HepG2 (cell line): ENCODE data around the gene ZNF530. TPM values are rescaled to one million over a fixed set of nuclear protein-coding genes. Genes with fewer than 3 reads are reported as not detected.

Experiments
- CCDC6 ChIP-seq: sonication (generic); formaldehyde crosslinking; IDR thresholded peaks from 2 replicates; pipeline ENCODE4 v1.8.1; 2022; ENCODE audit warnings: mild to moderate bottlenecking, missing genetic modification reagents, moderate library complexity
- HDAC6 ChIP-seq: fragments of 200-600 bp; sonication (generic); IDR thresholded peaks from 2 replicates; pipeline ENCODE4 v1.7.0; 2017; ENCODE audit warnings: mild to moderate bottlenecking, antibody characterized with exemption, low read length, low read depth
- SIN3B ChIP-seq: fragments of 150-350 bp; IDR thresholded peaks from 2 replicates; pipeline ENCODE4 v1.6.1; 2014; ENCODE audit warnings: low read length
- SIX1 ChIP-seq: sonication (generic); formaldehyde crosslinking; IDR thresholded peaks from 2 replicates; pipeline ENCODE4 v1.4.0; 2020; ENCODE audit warnings: missing genetic modification reagents, borderline replicate concordance
- SMARCC2 ChIP-seq: fragments of 450-650 bp; IDR thresholded peaks from 2 replicates; pipeline ENCODE4 v1.6.1; 2017; ENCODE audit warnings: antibody characterized with exemption, mild to moderate bottlenecking
- TOPORS ChIP-seq: sonication (generic); formaldehyde crosslinking; IDR thresholded peaks from 2 replicates; pipeline ENCODE4 v1.8.0; 2023; ENCODE audit warnings: mild to moderate bottlenecking, missing genetic modification reagents
- TP53 ChIP-seq: sonication (generic); formaldehyde crosslinking; conservative IDR thresholded peaks from 2 replicates; pipeline ENCODE4 v1.4.0; 2020; ENCODE audit warnings: missing genetic modification reagents
- ZFP90 ChIP-seq: sonication (generic); formaldehyde crosslinking; IDR thresholded peaks from 2 replicates; pipeline ENCODE4 v1.8.0; 2022; ENCODE audit warnings: missing genetic modification reagents, mild to moderate bottlenecking, inconsistent platforms, borderline replicate concordance
- ZNF138 ChIP-seq: sonication (generic); formaldehyde crosslinking; IDR thresholded peaks from 2 replicates; pipeline ENCODE4 v1.5.0; 2020; ENCODE audit warnings: mild to moderate bottlenecking, low read depth, missing genetic modification reagents
- ZNF383 ChIP-seq: sonication (generic); formaldehyde crosslinking; IDR thresholded peaks from 2 replicates; pipeline ENCODE4 v1.4.0; 2020; ENCODE audit warnings: missing genetic modification reagents, mild to moderate bottlenecking, borderline replicate concordance
- ZNF501 ChIP-seq: sonication (generic); formaldehyde crosslinking; IDR thresholded peaks from 2 replicates; pipeline ENCODE4 v1.5.1; 2020; ENCODE audit warnings: mild to moderate bottlenecking, moderate library complexity, missing genetic modification reagents
- ZNF598 ChIP-seq: sonication (generic); formaldehyde crosslinking; IDR thresholded peaks from 2 replicates; pipeline ENCODE4 v1.5.1; 2020; ENCODE audit warnings: mild to moderate bottlenecking, missing genetic modification reagents, borderline replicate concordance
- ZNF614 ChIP-seq: IDR thresholded peaks from 2 replicates; pipeline ENCODE4 v1.6.1; 2018; ENCODE audit warnings: missing biosample characterization, missing genetic modification reagents, inconsistent platforms, borderline replicate concordance
- ZNF720 ChIP-seq: sonication (generic); formaldehyde crosslinking; IDR thresholded peaks from 2 replicates; pipeline ENCODE4 v1.4.0; 2020; ENCODE audit warnings: missing genetic modification reagents
- ZNF777 ChIP-seq: sonication (generic); formaldehyde crosslinking; IDR thresholded peaks from 2 replicates; pipeline ENCODE4 v1.4.0; 2020; ENCODE audit warnings: missing genetic modification reagents
- ZNF816 ChIP-seq: sonication (generic); formaldehyde crosslinking; IDR thresholded peaks from 2 replicates; pipeline ENCODE4 v1.8.0; 2022; ENCODE audit warnings: missing genetic modification reagents, mild to moderate bottlenecking, borderline replicate concordance
- ZNF883 ChIP-seq: sonication (generic); formaldehyde crosslinking; IDR thresholded peaks from 2 replicates; pipeline ENCODE4 v1.5.1; 2020; ENCODE audit warnings: mild to moderate bottlenecking, missing genetic modification reagents; ENCODE audit errors: not compliant biosample characterization
- polyA plus RNA-seq, 8 experiments: library from polyadenylated mRNA; depleted of rRNA in 3 of 8; stranded (reverse) in 7 of 8; unstranded in 1 of 8; fragments of >200 nt; fragmentation: Illumina TruSeq in 4 of 8; extraction: Trizol in 4 of 8; gene quantifications; 2 replicates each; pipeline versions ENCODE4 v1.2.1 to v1.2.3, GENCODE V29; 2011 to 2016; ENCODE audit warnings: low read depth in 4 of 8, missing spikeins in 1 of 8, mixed read lengths in 1 of 8; ENCODE audit not compliant: insufficient read depth in 1 of 8
- total RNA-seq, 5 experiments: library from RNA; depleted of rRNA; stranded (reverse); fragments of >200 nt; fragmentation: Illumina TruSeq; extraction: Trizol; gene quantifications; 2 replicates each; pipeline ENCODE4 v1.2.3, GENCODE V29; 2016; ENCODE audit warnings: low read depth in 1 of 5
- TF ChIP-seq, protein P1 (sequence below): sonication (generic); formaldehyde crosslinking; IDR thresholded peaks from 2 replicates; pipeline ENCODE4 v1.4.0; 2020; ENCODE audit warnings: missing genetic modification reagents
- TF ChIP-seq, protein P2 (sequence below): sonication (generic); formaldehyde crosslinking; IDR thresholded peaks from 2 replicates; pipeline ENCODE4 v1.4.0; 2020; ENCODE audit warnings: mild to moderate bottlenecking, missing genetic modification reagents
- TF ChIP-seq, protein P3 (sequence below): IDR thresholded peaks from 2 replicates; pipeline ENCODE4 v1.6.1; 2016; ENCODE audit warnings: mild to moderate bottlenecking, missing biosample characterization, missing genetic modification reagents
- TF ChIP-seq, protein P4 (sequence below): sonication (generic); formaldehyde crosslinking; IDR thresholded peaks from 2 replicates; pipeline ENCODE4 v1.4.0; 2020; ENCODE audit warnings: low read depth, mild to moderate bottlenecking, missing genetic modification reagents
- TF ChIP-seq, protein P5 (sequence below): sonication (generic); formaldehyde crosslinking; IDR thresholded peaks from 2 replicates; pipeline ENCODE4 v1.4.0; 2020; ENCODE audit warnings: mild to moderate bottlenecking, missing genetic modification reagents, borderline replicate concordance

Gene ZNF530
- total and polyA plus RNA-seq, 2 of the 13 experiments (the other 11 are each of a cell fraction or from before 2014, with no cell fraction given), result 1.1 to 7.8 TPM

DNA sequence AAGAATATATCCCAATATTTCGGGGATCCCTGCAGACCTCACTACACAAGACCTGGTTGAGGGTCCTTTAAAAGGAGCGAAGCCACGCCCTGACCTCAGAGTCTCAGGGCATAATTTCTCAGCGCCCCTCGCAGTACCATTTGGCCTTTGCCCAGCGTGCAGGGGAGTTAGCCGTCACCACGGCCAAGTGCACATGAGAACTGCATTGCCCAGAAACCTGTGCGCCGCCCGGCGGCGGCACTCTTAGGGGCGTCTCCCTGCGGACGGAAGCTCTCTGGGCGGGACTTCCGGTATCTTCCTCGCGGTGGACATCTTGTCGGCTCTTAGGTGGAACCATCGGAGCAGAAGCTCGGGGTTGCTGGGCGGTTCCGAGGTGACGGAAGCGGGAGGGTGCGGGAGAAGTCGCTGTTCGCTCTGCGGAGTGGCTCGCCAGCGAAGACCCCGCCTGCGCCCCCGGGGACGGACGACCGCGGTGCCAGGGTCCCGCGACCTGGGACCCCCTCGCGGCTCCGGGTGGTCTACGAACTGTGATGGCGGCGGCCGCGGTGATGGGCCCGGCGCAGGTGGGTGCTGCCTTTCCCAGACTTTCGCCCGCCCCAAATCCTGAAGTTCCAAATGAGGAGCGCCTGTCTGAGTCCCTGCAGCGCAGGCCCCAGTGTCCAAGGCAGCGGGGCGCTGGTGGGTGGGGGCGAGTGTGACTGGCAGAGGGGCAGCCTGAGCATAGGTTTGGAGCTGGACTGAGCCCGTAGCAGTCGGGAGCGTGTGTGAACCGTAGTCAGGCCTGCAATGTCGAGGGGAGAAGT lies 14.5 kb downstream of the ZNF530 start, which contains the start of gene ZNF134 (continued):
- TF ChIP-seq TOPORS (peak; percentile 73), ZNF816 (CRISPR knock-in tag) (peak; percentile 48; the same call in 1 of the 2 replicates), SIN3B (peak; percentile 40; the same call in 1 of the 2 replicates), ZNF883 (CRISPR knock-in tag) (peak; percentile 42), ZNF598 (CRISPR knock-in tag) (peak; percentile 89), ZNF614 (CRISPR knock-in tag) (no peak; the same call in 1 of the 2 replicates), ZNF383 (0 out of 2 replicates have a peak, but pooled peaks have one; percentile 45), SMARCC2 (no peak), ZNF501 (CRISPR knock-in tag) (peak; percentile 85), ZNF138 (CRISPR knock-in tag) (peak; percentile 90; the same call in 1 of the 2 replicates), TP53 (CRISPR knock-in tag) (0 out of 2 replicates have a peak, but pooled peaks have one; percentile 26), HDAC6 (no peak), ZFP90 (CRISPR knock-in tag) (peak; percentile 82; the same call in 1 of the 2 replicates), CCDC6 (no peak), SIX1 (no peak), ZNF777 (peak; percentile 50; the same call in 1 of the 2 replicates), ZNF720 (CRISPR knock-in tag) (no peak)
- TF ChIP-seq, protein P1, sequence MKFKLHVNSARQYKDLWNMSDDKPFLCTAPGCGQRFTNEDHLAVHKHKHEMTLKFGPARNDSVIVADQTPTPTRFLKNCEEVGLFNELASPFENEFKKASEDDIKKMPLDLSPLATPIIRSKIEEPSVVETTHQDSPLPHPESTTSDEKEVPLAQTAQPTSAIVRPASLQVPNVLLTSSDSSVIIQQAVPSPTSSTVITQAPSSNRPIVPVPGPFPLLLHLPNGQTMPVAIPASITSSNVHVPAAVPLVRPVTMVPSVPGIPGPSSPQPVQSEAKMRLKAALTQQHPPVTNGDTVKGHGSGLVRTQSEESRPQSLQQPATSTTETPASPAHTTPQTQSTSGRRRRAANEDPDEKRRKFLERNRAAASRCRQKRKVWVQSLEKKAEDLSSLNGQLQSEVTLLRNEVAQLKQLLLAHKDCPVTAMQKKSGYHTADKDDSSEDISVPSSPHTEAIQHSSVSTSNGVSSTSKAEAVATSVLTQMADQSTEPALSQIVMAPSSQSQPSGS (CRISPR knock-in tag), result peak; percentile 21; the same call in 1 of the 2 replicates
- TF ChIP-seq, protein P2, sequence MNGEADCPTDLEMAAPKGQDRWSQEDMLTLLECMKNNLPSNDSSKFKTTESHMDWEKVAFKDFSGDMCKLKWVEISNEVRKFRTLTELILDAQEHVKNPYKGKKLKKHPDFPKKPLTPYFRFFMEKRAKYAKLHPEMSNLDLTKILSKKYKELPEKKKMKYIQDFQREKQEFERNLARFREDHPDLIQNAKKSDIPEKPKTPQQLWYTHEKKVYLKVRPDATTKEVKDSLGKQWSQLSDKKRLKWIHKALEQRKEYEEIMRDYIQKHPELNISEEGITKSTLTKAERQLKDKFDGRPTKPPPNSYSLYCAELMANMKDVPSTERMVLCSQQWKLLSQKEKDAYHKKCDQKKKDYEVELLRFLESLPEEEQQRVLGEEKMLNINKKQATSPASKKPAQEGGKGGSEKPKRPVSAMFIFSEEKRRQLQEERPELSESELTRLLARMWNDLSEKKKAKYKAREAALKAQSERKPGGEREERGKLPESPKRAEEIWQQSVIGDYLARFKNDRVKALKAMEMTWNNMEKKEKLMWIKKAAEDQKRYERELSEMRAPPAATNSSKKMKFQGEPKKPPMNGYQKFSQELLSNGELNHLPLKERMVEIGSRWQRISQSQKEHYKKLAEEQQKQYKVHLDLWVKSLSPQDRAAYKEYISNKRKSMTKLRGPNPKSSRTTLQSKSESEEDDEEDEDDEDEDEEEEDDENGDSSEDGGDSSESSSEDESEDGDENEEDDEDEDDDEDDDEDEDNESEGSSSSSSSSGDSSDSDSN (CRISPR knock-in tag), result peak; percentile 63
- TF ChIP-seq, protein P3, sequence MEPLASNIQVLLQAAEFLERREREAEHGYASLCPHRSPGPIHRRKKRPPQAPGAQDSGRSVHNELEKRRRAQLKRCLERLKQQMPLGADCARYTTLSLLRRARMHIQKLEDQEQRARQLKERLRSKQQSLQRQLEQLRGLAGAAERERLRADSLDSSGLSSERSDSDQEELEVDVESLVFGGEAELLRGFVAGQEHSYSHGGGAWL (CRISPR knock-in tag), result peak; percentile 63
- TF ChIP-seq, protein P4, sequence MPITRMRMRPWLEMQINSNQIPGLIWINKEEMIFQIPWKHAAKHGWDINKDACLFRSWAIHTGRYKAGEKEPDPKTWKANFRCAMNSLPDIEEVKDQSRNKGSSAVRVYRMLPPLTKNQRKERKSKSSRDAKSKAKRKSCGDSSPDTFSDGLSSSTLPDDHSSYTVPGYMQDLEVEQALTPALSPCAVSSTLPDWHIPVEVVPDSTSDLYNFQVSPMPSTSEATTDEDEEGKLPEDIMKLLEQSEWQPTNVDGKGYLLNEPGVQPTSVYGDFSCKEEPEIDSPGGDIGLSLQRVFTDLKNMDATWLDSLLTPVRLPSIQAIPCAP, result no peak
- TF ChIP-seq, protein P5, sequence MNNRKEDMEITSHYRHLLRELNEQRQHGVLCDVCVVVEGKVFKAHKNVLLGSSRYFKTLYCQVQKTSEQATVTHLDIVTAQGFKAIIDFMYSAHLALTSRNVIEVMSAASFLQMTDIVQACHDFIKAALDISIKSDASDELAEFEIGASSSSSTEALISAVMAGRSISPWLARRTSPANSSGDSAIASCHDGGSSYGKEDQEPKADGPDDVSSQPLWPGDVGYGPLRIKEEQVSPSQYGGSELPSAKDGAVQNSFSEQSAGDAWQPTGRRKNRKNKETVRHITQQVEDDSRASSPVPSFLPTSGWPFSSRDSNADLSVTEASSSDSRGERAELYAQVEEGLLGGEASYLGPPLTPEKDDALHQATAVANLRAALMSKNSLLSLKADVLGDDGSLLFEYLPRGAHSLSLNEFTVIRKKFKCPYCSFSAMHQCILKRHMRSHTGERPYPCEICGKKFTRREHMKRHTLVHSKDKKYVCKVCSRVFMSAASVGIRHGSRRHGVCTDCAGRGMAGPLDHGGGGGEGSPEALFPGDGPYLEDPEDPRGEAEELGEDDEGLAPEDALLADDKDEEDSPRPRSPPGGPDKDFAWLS (CRISPR knock-in tag), result peak; percentile 51; the same call in 1 of the 2 replicates
